CD14-positive monocyte (primary cell): ENCODE data around the gene CDAN1. TPM values are rescaled to one million over a fixed set of nuclear protein-coding genes. Genes with fewer than 3 reads are reported as not detected.

Source experiments
- DNase-seq, 3 donors: peaks; one replicate each; pipeline ENCODE4 v3.0.0-alpha.2; 2011 to 2022
- H2AFZ ChIP-seq: 2 replicates; pipeline ENCODE4 v1.6.0; 2012; ENCODE audit warnings: mild to moderate bottlenecking, low read depth, low read length, inconsistent platforms; ENCODE audit not compliant: insufficient read depth, poor library complexity, severe bottlenecking
- H3K27ac ChIP-seq, 2 donors: 1 replicate in 1 of 2; 2 replicates in 1 of 2; pipeline ENCODE4 v1.5.1; 2012 to 2013; ENCODE audit warnings: low read length in 2 of 2, control low read depth in 1 of 2, inconsistent platforms in 1 of 2, low read depth in 1 of 2, mild to moderate bottlenecking in 1 of 2
- H3K27me3 ChIP-seq, 2 donors: one replicate each; pipeline versions ENCODE4 v1.6.0 to v1.6.1; 2011 to 2013; ENCODE audit warnings: low read length in 2 of 2; ENCODE audit not compliant: control insufficient read depth in 2 of 2, insufficient read depth in 2 of 2
- H3K36me3 ChIP-seq, 2 donors: replicated peaks in 1 of 2; 1 replicate in 1 of 2; 2 replicates in 1 of 2; pipeline versions ENCODE4 v1.5.1 to v1.6.1; 2012 to 2013; ENCODE audit warnings: low read length in 2 of 2, control low read depth in 1 of 2, inconsistent platforms in 1 of 2, mild to moderate bottlenecking in 1 of 2; ENCODE audit not compliant: insufficient read depth in 2 of 2, control insufficient read depth in 1 of 2
- H3K4me1 ChIP-seq, 2 donors: 1 replicate in 1 of 2; 2 replicates in 1 of 2; pipeline versions ENCODE4 v1.5.1 to v1.6.1; 2012 to 2013; ENCODE audit warnings: low read length in 2 of 2, control low read depth in 1 of 2, inconsistent platforms in 1 of 2, mild to moderate bottlenecking in 1 of 2, moderate library complexity in 1 of 2; ENCODE audit not compliant: insufficient read depth in 2 of 2, control insufficient read depth in 1 of 2
- H3K4me2 ChIP-seq: replicated peaks from 2 replicates; pipeline ENCODE3; 2012; ENCODE audit warnings: low read length, moderate library complexity, mild to moderate bottlenecking; ENCODE audit not compliant: poor library complexity, severe bottlenecking; ENCODE audit errors: extremely low read depth
- H3K4me3 ChIP-seq, 3 experiments: fragments of 200-600 bp in 1 of 3; sonication (generic) in 1 of 3; replicated peaks in 1 of 3; 1 replicate in 2 of 3; 2 replicates in 1 of 3; pipeline ENCODE4 v1.5.1; 2011 to 2013; ENCODE audit warnings: low read length in 3 of 3, mild to moderate bottlenecking in 3 of 3, control low read depth in 2 of 3, low read depth in 2 of 3, inconsistent platforms in 1 of 3, moderate library complexity in 1 of 3
- H3K79me2 ChIP-seq: 2 replicates; pipeline ENCODE4 v1.6.0; 2012; ENCODE audit warnings: mild to moderate bottlenecking, control low read depth, inconsistent platforms, low read length, moderate library complexity; ENCODE audit not compliant: insufficient read depth
- H3K9ac ChIP-seq: 2 replicates; pipeline ENCODE4 v1.6.0; 2017; ENCODE audit warnings: low read length, mild to moderate bottlenecking; ENCODE audit not compliant: insufficient read depth, poor library complexity, severe bottlenecking
- H3K9me3 ChIP-seq, 2 donors: replicated peaks in 1 of 2; 1 replicate in 1 of 2; 2 replicates in 1 of 2; pipeline versions ENCODE4 v1.5.1 to v1.6.1; 2012 to 2013; ENCODE audit warnings: low read length in 2 of 2, control low read depth in 1 of 2; ENCODE audit not compliant: control insufficient read depth in 1 of 2, insufficient read depth in 1 of 2
- H4K20me1 ChIP-seq: 2 replicates; pipeline ENCODE4 v1.6.0; 2012; ENCODE audit warnings: mild to moderate bottlenecking, low read length, control low read depth, moderate library complexity; ENCODE audit not compliant: insufficient read depth
- H3K27ac Mint-ChIP-seq, 7 donors: one replicate each; pipeline ENCODE4 v1.8.0; 2020; ENCODE audit warnings: mild to moderate bottlenecking in 7 of 7, mixed read lengths in 7 of 7, moderate library complexity in 6 of 7, inconsistent platforms in 2 of 7
- H3K27me3 Mint-ChIP-seq, 3 donors: one replicate each; pipeline ENCODE4 v1.8.0; 2021 to 2022; ENCODE audit warnings: low read depth in 3 of 3, mild to moderate bottlenecking in 3 of 3, mixed read lengths in 3 of 3, moderate library complexity in 3 of 3, inconsistent platforms in 1 of 3
- H3K36me3 Mint-ChIP-seq, 2 donors: one replicate each; pipeline ENCODE4 v1.8.0; 2020; ENCODE audit warnings: mixed read lengths in 2 of 2, inconsistent platforms in 1 of 2, mild to moderate bottlenecking in 1 of 2
- H3K4me1 Mint-ChIP-seq: one replicate; pipeline ENCODE4 v1.8.0; 2020; ENCODE audit warnings: mild to moderate bottlenecking, mixed read lengths
- H3K4me3 Mint-ChIP-seq, 2 donors: one replicate each; pipeline ENCODE4 v1.8.0; 2020; ENCODE audit warnings: mild to moderate bottlenecking in 2 of 2, mixed read lengths in 2 of 2, moderate library complexity in 1 of 2
- H3K9me3 Mint-ChIP-seq, 7 donors: one replicate each; pipeline ENCODE4 v1.8.0; 2020 to 2022; ENCODE audit warnings: mixed read lengths in 7 of 7, mild to moderate bottlenecking in 6 of 7, moderate library complexity in 6 of 7, inconsistent platforms in 2 of 7
- CTCF ChIP-seq: fragments of 200-600 bp; IDR thresholded peaks from one replicate; pipeline ENCODE4 v1.8.0; 2022; ENCODE audit warnings: antibody characterized with exemption, mild to moderate bottlenecking
- WGBS: methylation state at CpG from one replicate; pipeline ENCODE4 v1.1.5; 2013; ENCODE audit warnings: missing lambda C conversion rate; ENCODE audit not compliant: insufficient coverage; 5-methylcytosine and 5-hydroxymethylcytosine counted together
- intact Hi-C, 2 donors: fragments of 100-400 bp; cut with micrococcal nuclease; formaldehyde crosslinking; loops; one replicate each; pipeline versions ENCODE4 v1.15.0 to v1.15.1; 2023
- polyA plus RNA-seq, 3 donors: library from polyadenylated mRNA; depleted of rRNA in 1 of 3; unstranded in 2 of 3; stranded (reverse) in 1 of 3; fragments of 300-500 nt in 2 of 3; fragments of >200 nt in 1 of 3; fragmentation: Illumina TruSeq in 2 of 3; gene quantifications; 1 replicate in 2 of 3; 2 replicates in 1 of 3; pipeline ENCODE4 v1.2.3, GENCODE V29; 2012 to 2021

CDAN1 gene
- polyA plus RNA-seq, 3 donors, result 1.1 to 6.3 (median 2.2) TPM

- Mint-ChIP-seq H3K27ac (peak overlapping the region in 1 of 7 donors; percentile 72), H3K4me3 (no peak overlapping the region), H3K36me3 (peaks cover 61 to 69% of the 10 kb centered on the region in 2 donors), H3K9me3 (no peaks in the 10 kb centered on the region), H3K4me1 (peaks cover 14% of the 10 kb centered on the region), H3K27me3 (peaks cover 0 to 2% (median 1%) of the 10 kb centered on the region in 3 donors)
- Histone ChIP-seq H3K27ac (no peak overlapping the region), H3K4me2 (no peak overlapping the region), H3K79me2 (peaks cover 16% of the 10 kb centered on the region), H4K20me1 (no peaks in the 10 kb centered on the region), H3K9ac (no peak overlapping the region), H3K4me3 (no peak overlapping the region), H2AFZ (no peak overlapping the region), H3K27me3 (no peaks in the 10 kb centered on the region), H3K4me1 (peaks cover 11 to 19% of the 10 kb centered on the region in 2 donors), H3K36me3 (peaks cover 64 to 71% of the 10 kb centered on the region in 2 donors), H3K9me3 (no peaks in the 10 kb centered on the region)
- intact Hi-C loops, result loop anchor here in 1 of 2 donors (10.0 kb wide), 1 partner anchor 192 kb away; the partner anchor contains the start of gene TTBK2
- DNase-seq, result no peak
- TF ChIP-seq CTCF, result no peak
- 98% methylated on average over 11 of the region's 11 CpGs for WGBS
Measured at GRCh38 chr15:42733027-42733426, 3.9 kb downstream of the CDAN1 start.

- peak overlapping the region in 2 of 7 donors; percentile 22 to 32 for H3K27ac Mint-ChIP-seq
- H3K4me1 Mint-ChIP-seq, result peaks cover 9% of the 10 kb centered on the region
- Histone ChIP-seq H2AFZ (no peak overlapping the region), H3K36me3 (peaks cover 71 to 78% of the 10 kb centered on the region in 2 donors), H3K4me2 (no peak overlapping the region), H3K9ac (no peak overlapping the region), H3K4me1 (peaks cover 7 to 14% of the 10 kb centered on the region in 2 donors), H3K9me3 (no peaks in the 10 kb centered on the region), H3K79me2 (peaks cover 16% of the 10 kb centered on the region), H4K20me1 (no peaks in the 10 kb centered on the region), H3K27ac (no peak overlapping the region), H3K4me3 (no peak overlapping the region), H3K27me3 (no peaks in the 10 kb centered on the region)
- no peak overlapping the region for H3K4me3 Mint-ChIP-seq
- intact Hi-C loops, result loop anchor here in 1 of 2 donors (10.0 kb wide), 1 partner anchor 193 kb away; the partner anchor contains the start of gene TTBK2
- no peak for TF ChIP-seq CTCF
- peaks cover 0 to 2% (median 1%) of the 10 kb centered on the region in 3 donors for H3K27me3 Mint-ChIP-seq
- 98% methylated on average over 9 of the region's 15 CpGs for WGBS
- peaks cover 67 to 77% of the 10 kb centered on the region in 2 donors for H3K36me3 Mint-ChIP-seq
- no peaks in the 10 kb centered on the region for H3K9me3 Mint-ChIP-seq
- no peak for DNase-seq
Measured at GRCh38 chr15:42732095-42732827, 4.7 kb downstream of the CDAN1 start.
